ENCODE measurements around the gene F12. TPM values are rescaled to one million over a fixed set of nuclear protein-coding genes. Genes with fewer than 3 reads are reported as not detected.

Gene F12
- total RNA-seq, 1 donor from 2014 or later: 1.4 TPM

- Mint-ChIP-seq H3K27ac (ENCODE audit: unreplicated experiment) (no peak overlapping the region), H3K4me3 (ENCODE audit: unreplicated experiment) (no peak overlapping the region), H3K4me1 (ENCODE audit: unreplicated experiment) (peaks cover 35% of the 10 kb centered on the region), H3K9me3 (ENCODE audit: unreplicated experiment) (no peaks in the 10 kb centered on the region), H3K27me3 (ENCODE audit: unreplicated experiment) (peaks cover 9% of the 10 kb centered on the region), H3K36me3 (ENCODE audit: low read depth, unreplicated experiment) (no peaks in the 10 kb centered on the region)
- DNase-seq (ENCODE audit: low spot score): no peak
- TF ChIP-seq, protein P1, sequence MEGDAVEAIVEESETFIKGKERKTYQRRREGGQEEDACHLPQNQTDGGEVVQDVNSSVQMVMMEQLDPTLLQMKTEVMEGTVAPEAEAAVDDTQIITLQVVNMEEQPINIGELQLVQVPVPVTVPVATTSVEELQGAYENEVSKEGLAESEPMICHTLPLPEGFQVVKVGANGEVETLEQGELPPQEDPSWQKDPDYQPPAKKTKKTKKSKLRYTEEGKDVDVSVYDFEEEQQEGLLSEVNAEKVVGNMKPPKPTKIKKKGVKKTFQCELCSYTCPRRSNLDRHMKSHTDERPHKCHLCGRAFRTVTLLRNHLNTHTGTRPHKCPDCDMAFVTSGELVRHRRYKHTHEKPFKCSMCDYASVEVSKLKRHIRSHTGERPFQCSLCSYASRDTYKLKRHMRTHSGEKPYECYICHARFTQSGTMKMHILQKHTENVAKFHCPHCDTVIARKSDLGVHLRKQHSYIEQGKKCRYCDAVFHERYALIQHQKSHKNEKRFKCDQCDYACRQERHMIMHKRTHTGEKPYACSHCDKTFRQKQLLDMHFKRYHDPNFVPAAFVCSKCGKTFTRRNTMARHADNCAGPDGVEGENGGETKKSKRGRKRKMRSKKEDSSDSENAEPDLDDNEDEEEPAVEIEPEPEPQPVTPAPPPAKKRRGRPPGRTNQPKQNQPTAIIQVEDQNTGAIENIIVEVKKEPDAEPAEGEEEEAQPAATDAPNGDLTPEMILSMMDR (IDR thresholded peaks at IDR 0.05; ENCODE audit: unreplicated experiment): no peak
Measured at GRCh38 chr5:177388521-177389052, 20.8 kb downstream of the F12 start.

GRCh38 chr5:177387405-177387804 lies 22.0 kb downstream of the F12 start:
- peaks cover 9% of the 10 kb centered on the region for H3K27me3 Mint-ChIP-seq (ENCODE audit: unreplicated experiment)
- TF ChIP-seq, protein P1 (IDR thresholded peaks at IDR 0.05; ENCODE audit: unreplicated experiment): no peak

DNA sequence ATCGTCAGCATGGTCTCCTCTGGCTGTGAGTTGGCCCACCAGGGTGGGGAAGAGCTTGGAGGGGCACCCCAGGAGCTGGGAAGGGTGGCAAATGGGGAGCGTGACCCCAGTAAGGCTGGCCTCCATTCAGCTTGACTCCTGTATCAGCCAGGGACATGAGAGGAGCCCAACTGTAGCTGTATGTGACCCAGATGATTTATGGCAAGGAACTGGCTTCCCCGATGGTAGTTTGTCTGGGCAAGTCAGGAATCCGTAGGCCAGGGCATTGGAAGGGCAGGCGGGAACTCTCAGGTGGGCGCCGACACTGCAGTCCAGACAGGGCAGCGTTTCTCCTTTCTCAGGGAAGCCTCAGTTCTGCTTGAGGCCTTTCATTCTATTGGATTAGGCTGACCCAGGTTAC lies 22.8 kb downstream of the F12 start:
- TF ChIP-seq, protein P1 (IDR thresholded peaks at IDR 0.05; ENCODE audit: unreplicated experiment): no peak
- H3K36me3 Mint-ChIP-seq (ENCODE audit: low read depth, unreplicated experiment): no peaks in the 10 kb centered on the region
- H3K4me3 Mint-ChIP-seq (ENCODE audit: unreplicated experiment): no peak overlapping the region
- peaks cover 9% of the 10 kb centered on the region for H3K27me3 Mint-ChIP-seq (ENCODE audit: unreplicated experiment)
- no peaks in the 10 kb centered on the region for H3K9me3 Mint-ChIP-seq (ENCODE audit: unreplicated experiment)
- DNase-seq (ENCODE audit: low spot score): no peak
- peaks cover 37% of the 10 kb centered on the region for H3K4me1 Mint-ChIP-seq (ENCODE audit: unreplicated experiment)
- no peak overlapping the region for H3K27ac Mint-ChIP-seq (ENCODE audit: unreplicated experiment)

More at GRCh38 chr5:177387405-177387804, 22.0 kb downstream of the F12 start:
- H3K27ac Mint-ChIP-seq (ENCODE audit: unreplicated experiment): no peak overlapping the region
- no peak overlapping the region for H3K4me3 Mint-ChIP-seq (ENCODE audit: unreplicated experiment)
- no peaks in the 10 kb centered on the region for H3K9me3 Mint-ChIP-seq (ENCODE audit: unreplicated experiment)
- DNase-seq (ENCODE audit: low spot score): no peak
- peaks cover 35% of the 10 kb centered on the region for H3K4me1 Mint-ChIP-seq (ENCODE audit: unreplicated experiment)
- no peaks in the 10 kb centered on the region for H3K36me3 Mint-ChIP-seq (ENCODE audit: low read depth, unreplicated experiment)

- peaks cover 34% of the 10 kb centered on the region for H3K4me1 Mint-ChIP-seq (ENCODE audit: unreplicated experiment)
- H3K4me3 Mint-ChIP-seq (ENCODE audit: unreplicated experiment): no peak overlapping the region
- DNase-seq (ENCODE audit: low spot score): no peak
- TF ChIP-seq, protein P1 (IDR thresholded peaks at IDR 0.05; ENCODE audit: unreplicated experiment): no peak
- no peaks in the 10 kb centered on the region for H3K36me3 Mint-ChIP-seq (ENCODE audit: low read depth, unreplicated experiment)
- peaks cover 9% of the 10 kb centered on the region for H3K27me3 Mint-ChIP-seq (ENCODE audit: unreplicated experiment)
- no peak overlapping the region for H3K27ac Mint-ChIP-seq (ENCODE audit: unreplicated experiment)
- no peaks in the 10 kb centered on the region for H3K9me3 Mint-ChIP-seq (ENCODE audit: unreplicated experiment)
Measured at GRCh38 chr5:177385720-177386119, 23.6 kb downstream of the F12 start.

DNA sequence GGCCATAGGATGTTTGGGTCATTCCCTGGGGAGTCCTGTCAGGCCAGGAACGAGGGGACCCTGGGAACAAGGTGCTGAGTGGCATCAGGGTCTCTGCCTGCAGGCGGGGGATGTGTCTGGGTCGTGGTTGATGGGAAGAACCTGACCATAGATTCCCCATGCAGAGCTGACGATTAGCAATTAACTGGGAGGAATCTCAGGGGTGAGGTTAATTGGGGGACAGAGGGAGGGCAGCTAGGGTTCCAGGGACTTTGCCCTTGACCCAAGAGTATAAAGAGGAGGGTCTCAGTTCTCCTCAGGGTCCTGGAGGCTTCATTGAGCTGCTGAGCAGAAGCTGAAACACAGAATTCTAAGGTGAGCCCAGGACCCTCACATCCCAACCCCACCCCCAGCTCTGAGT lies 25.2 kb downstream of the F12 start, which contains the start of gene SLC34A1:
TSS of gene SLC34A1 (plus strand) at position 301 of the 400 bp plus-strand sequence. CDS start 1,308 bp downstream, outside the sequence.
- no peaks in the 10 kb centered on the region for H3K36me3 Mint-ChIP-seq (ENCODE audit: low read depth, unreplicated experiment)
- no peak within 1 kb of the TSS for H3K27ac Mint-ChIP-seq (ENCODE audit: unreplicated experiment)
- TF ChIP-seq, protein P1 (IDR thresholded peaks at IDR 0.05; ENCODE audit: unreplicated experiment): no peak
- no peaks in the 10 kb centered on the region for H3K9me3 Mint-ChIP-seq (ENCODE audit: unreplicated experiment)
- H3K4me3 Mint-ChIP-seq (ENCODE audit: unreplicated experiment): no peak within 1 kb of the TSS
- no peak for DNase-seq (ENCODE audit: low spot score)
- H3K4me1 Mint-ChIP-seq (ENCODE audit: unreplicated experiment): peaks cover 22% of the 10 kb centered on the region
- H3K27me3 Mint-ChIP-seq (ENCODE audit: unreplicated experiment): peaks cover 5% of the 10 kb centered on the region
